SU-DHL-6 (cell line): ENCODE data around the gene EDA.

Experiments
- H2AFZ ChIP-seq: fragments of 200-600 bp; sonication (generic); 2 replicates; pipeline ENCODE4 v1.6.1; 2014; ENCODE audit warnings: low read depth, mild to moderate bottlenecking, moderate library complexity, mixed read lengths, antibody characterized with exemption, low read length; ENCODE audit not compliant: severe bottlenecking
- H3F3A ChIP-seq: fragments of 200-600 bp; shearing (Covaris generic); 2 replicates; pipeline ENCODE4 v1.6.0; 2016; ENCODE audit warnings: antibody characterized with exemption, mild to moderate bottlenecking; ENCODE audit not compliant: insufficient read depth
- H3K27ac ChIP-seq: fragments of 200-600 bp; sonication (generic); 2 replicates; pipeline ENCODE4 v1.5.1; 2016; ENCODE audit warnings: low read depth, mild to moderate bottlenecking, low read length, moderate library complexity, mixed read lengths
- H3K27me3 ChIP-seq: fragments of 200-600 bp; sonication (generic), shearing (Covaris generic); 2 replicates; pipeline ENCODE4 v1.6.0; 2014; ENCODE audit warnings: mild to moderate bottlenecking, low read length
- H3K36me3 ChIP-seq: fragments of 200-600 bp; sonication (generic); 2 replicates; pipeline ENCODE4 v1.6.1; 2014; ENCODE audit warnings: mild to moderate bottlenecking, low read length, mixed read lengths
- H3K4me2 ChIP-seq: fragments of 300-600, 200-600 bp; shearing (Covaris generic), sonication (generic); 2 replicates; pipeline ENCODE4 v1.6.0; 2014; ENCODE audit warnings: low read length, low read depth, mild to moderate bottlenecking; ENCODE audit not compliant: poor library complexity, severe bottlenecking
- H3K4me3 ChIP-seq: fragments of 200-600 bp; sonication (generic); 2 replicates; pipeline ENCODE4 v1.5.1; 2014; ENCODE audit warnings: antibody characterized with exemption, low read length, mild to moderate bottlenecking, mixed read lengths; ENCODE audit not compliant: insufficient read depth, poor library complexity, severe bottlenecking
- H3K79me2 ChIP-seq: fragments of 200-600 bp; sonication (generic); 2 replicates; pipeline ENCODE4 v1.6.1; 2014; ENCODE audit warnings: mild to moderate bottlenecking, low read length, moderate library complexity; ENCODE audit not compliant: insufficient read depth
- H3K9ac ChIP-seq: fragments of 200-600 bp; sonication (generic); 2 replicates; pipeline ENCODE4 v1.7.0; 2014; ENCODE audit warnings: mild to moderate bottlenecking, low read length
- H3K9me2 ChIP-seq: fragments of 200-600 bp; sonication (generic); replicated peaks from 2 replicates; pipeline ENCODE4 v1.6.1; 2014; ENCODE audit warnings: low read length; ENCODE audit not compliant: insufficient read depth
- H3K9me3 ChIP-seq: fragments of 200-600 bp; sonication (generic); 2 replicates; pipeline ENCODE4 v1.6.1; 2014; ENCODE audit warnings: low read length, mixed read lengths; ENCODE audit not compliant: insufficient read depth
- H4K20me1 ChIP-seq: fragments of 200-600 bp; sonication (generic); 2 replicates; pipeline ENCODE4 v1.6.1; 2014; ENCODE audit warnings: low read depth, mild to moderate bottlenecking, antibody characterized with exemption, low read length, moderate library complexity, mixed read lengths
- EZH2phosphoT487 ChIP-seq: fragments of 200-600 bp; sonication (generic), shearing (Covaris generic); conservative IDR thresholded peaks from 2 replicates; pipeline ENCODE4 v1.6.1; 2018; ENCODE audit warnings: mild to moderate bottlenecking, antibody characterized with exemption, low read length, moderate library complexity, mixed read lengths
- TF ChIP-seq, protein P1 (sequence below): fragments of 200-600 bp; sonication (generic); IDR thresholded peaks from one replicate; pipeline ENCODE4 v1.5.1; 2017; ENCODE audit warnings: antibody characterized with exemption, mild to moderate bottlenecking, low read length, moderate library complexity; ENCODE audit not compliant: insufficient read depth, poor library complexity, severe bottlenecking

Gene EDA

DNA sequence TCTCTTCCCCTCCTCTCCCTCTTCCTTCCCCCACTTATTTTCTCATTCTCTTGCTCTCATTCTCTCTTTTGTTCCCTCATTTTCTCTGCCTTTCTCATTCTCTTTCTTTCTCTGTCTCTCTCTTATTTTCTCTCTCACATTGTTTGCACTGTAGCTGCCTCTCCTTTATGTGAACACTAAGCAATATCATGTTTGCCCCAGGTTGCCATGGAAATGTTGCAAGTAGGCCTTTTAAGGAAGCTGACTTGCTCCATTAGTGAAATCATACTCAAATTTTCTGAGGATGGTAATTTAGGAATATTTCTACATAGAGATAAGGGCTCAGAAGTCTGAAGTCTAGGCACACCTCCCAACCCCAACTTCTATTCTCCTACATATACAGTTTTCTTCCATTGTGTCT, 130.1 kb downstream of the EDA start:
- Histone ChIP-seq H3K9ac (no peak overlapping the region), H3K27me3 (no peaks in the 10 kb centered on the region), H2AFZ (no peak overlapping the region), H4K20me1 (no peaks in the 10 kb centered on the region), H3K4me2 (no peak overlapping the region), H3K27ac (no peak overlapping the region), H3K9me3 (no peaks in the 10 kb centered on the region), H3K36me3 (no peaks in the 10 kb centered on the region), H3F3A (no peaks in the 10 kb centered on the region), H3K9me2 (no peaks in the 10 kb centered on the region), H3K79me2 (no peaks in the 10 kb centered on the region), H3K4me3 (no peak overlapping the region)
- TF ChIP-seq, protein P1, sequence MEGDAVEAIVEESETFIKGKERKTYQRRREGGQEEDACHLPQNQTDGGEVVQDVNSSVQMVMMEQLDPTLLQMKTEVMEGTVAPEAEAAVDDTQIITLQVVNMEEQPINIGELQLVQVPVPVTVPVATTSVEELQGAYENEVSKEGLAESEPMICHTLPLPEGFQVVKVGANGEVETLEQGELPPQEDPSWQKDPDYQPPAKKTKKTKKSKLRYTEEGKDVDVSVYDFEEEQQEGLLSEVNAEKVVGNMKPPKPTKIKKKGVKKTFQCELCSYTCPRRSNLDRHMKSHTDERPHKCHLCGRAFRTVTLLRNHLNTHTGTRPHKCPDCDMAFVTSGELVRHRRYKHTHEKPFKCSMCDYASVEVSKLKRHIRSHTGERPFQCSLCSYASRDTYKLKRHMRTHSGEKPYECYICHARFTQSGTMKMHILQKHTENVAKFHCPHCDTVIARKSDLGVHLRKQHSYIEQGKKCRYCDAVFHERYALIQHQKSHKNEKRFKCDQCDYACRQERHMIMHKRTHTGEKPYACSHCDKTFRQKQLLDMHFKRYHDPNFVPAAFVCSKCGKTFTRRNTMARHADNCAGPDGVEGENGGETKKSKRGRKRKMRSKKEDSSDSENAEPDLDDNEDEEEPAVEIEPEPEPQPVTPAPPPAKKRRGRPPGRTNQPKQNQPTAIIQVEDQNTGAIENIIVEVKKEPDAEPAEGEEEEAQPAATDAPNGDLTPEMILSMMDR = no peak
- no peak for TF ChIP-seq EZH2phosphoT487

- Histone ChIP-seq H3K9me3 (no peaks in the 10 kb centered on the region), H2AFZ (no peak overlapping the region), H3K4me3 (no peak overlapping the region), H3K36me3 (no peaks in the 10 kb centered on the region), H4K20me1 (no peaks in the 10 kb centered on the region), H3K9me2 (no peaks in the 10 kb centered on the region), H3K27ac (no peak overlapping the region), H3K4me2 (no peak overlapping the region), H3K79me2 (no peaks in the 10 kb centered on the region), H3F3A (no peaks in the 10 kb centered on the region), H3K27me3 (no peaks in the 10 kb centered on the region), H3K9ac (no peak overlapping the region)
- no peak for TF ChIP-seq EZH2phosphoT487
- TF ChIP-seq, protein P1 = no peak
Measured at GRCh38 chrX:69748055-69748454, 132.1 kb downstream of the EDA start.

- Histone ChIP-seq H3K79me2 (no peaks in the 10 kb centered on the region), H4K20me1 (no peaks in the 10 kb centered on the region), H3K4me2 (no peak overlapping the region), H3F3A (no peaks in the 10 kb centered on the region), H2AFZ (no peak overlapping the region), H3K27me3 (no peaks in the 10 kb centered on the region), H3K27ac (no peak overlapping the region), H3K9ac (no peak overlapping the region), H3K9me3 (no peaks in the 10 kb centered on the region), H3K36me3 (no peaks in the 10 kb centered on the region), H3K9me2 (no peaks in the 10 kb centered on the region), H3K4me3 (no peak overlapping the region)
- TF ChIP-seq EZH2phosphoT487 = no peak
- TF ChIP-seq, protein P1 = no peak
Measured at GRCh38 chrX:69759921-69760625, 144.2 kb downstream of the EDA start.
